IgD-negative memory B cell (primary cell): Measurements from ENCODE around the gene ALG1. TPM values are rescaled to one million over a fixed set of nuclear protein-coding genes. Genes with fewer than 3 reads are reported as not detected.

ENCODE experiments used
- H3K27ac Mint-ChIP-seq, 3 donors: one replicate each; pipeline ENCODE4 v1.8.0; 2020 to 2022; ENCODE audit warnings: mild to moderate bottlenecking in 3 of 3, mixed read lengths in 3 of 3, moderate library complexity in 1 of 3
- H3K27me3 Mint-ChIP-seq: one replicate; pipeline ENCODE4 v1.8.0; 2021; ENCODE audit warnings: mixed read lengths
- H3K36me3 Mint-ChIP-seq: one replicate; pipeline ENCODE4 v1.8.0; 2020; ENCODE audit warnings: mild to moderate bottlenecking, mixed read lengths
- H3K4me1 Mint-ChIP-seq, 3 donors: one replicate each; pipeline ENCODE4 v1.8.0; 2020 to 2022; ENCODE audit warnings: mixed read lengths in 3 of 3, mild to moderate bottlenecking in 1 of 3
- H3K4me3 Mint-ChIP-seq, 4 donors: one replicate each; pipeline ENCODE4 v1.8.0; 2020 to 2022; ENCODE audit warnings: mild to moderate bottlenecking in 4 of 4, mixed read lengths in 4 of 4, moderate library complexity in 3 of 4
- H3K9me3 Mint-ChIP-seq, 3 donors: one replicate each; pipeline ENCODE4 v1.8.0; 2020 to 2021; ENCODE audit warnings: mixed read lengths in 3 of 3, mild to moderate bottlenecking in 1 of 3
- polyA plus RNA-seq: library from polyadenylated mRNA; unstranded; fragments of 300-500 nt; fragmentation: Illumina TruSeq; gene quantifications from one replicate; pipeline ENCODE4 v1.2.3, GENCODE V29; 2021

The ALG1 gene
- polyA plus RNA-seq = 24.5 TPM

GRCh38 chr16:5071681-5072333, at the start of gene ALG1:
Gene ALG1, plus strand, starts transcription at chr16:5071843. Its CDS starts 7 bp downstream, at chr16:5071850.
- Mint-ChIP-seq H3K4me1 (peaks cover 18 to 24% (median 24%) of the 10 kb centered on the region in 3 donors), H3K36me3 (peaks cover 4% of the 10 kb centered on the region), H3K4me3 (peak within 1 kb of the TSS; percentile 96 to 99 (median 97))

GRCh38 chr16:5022521-5022920, 49.1 kb upstream of the ALG1 start:
- H3K36me3 Mint-ChIP-seq = no peaks in the 10 kb centered on the region
- no peak overlapping the region for H3K4me3 Mint-ChIP-seq
- no peak overlapping the region for H3K27ac Mint-ChIP-seq
- H3K9me3 Mint-ChIP-seq = no peaks in the 10 kb centered on the region
- peaks cover 0 to 3% (median 0%) of the 10 kb centered on the region in 3 donors for H3K4me1 Mint-ChIP-seq
- H3K27me3 Mint-ChIP-seq = no peaks in the 10 kb centered on the region

More at GRCh38 chr16:5071681-5072333, at the start of gene ALG1:
- Mint-ChIP-seq H3K27ac (peak within 1 kb of the TSS; percentile 89 to 98 (median 93)), H3K27me3 (no peaks in the 10 kb centered on the region), H3K9me3 (no peaks in the 10 kb centered on the region)

GRCh38 chr16:5024632-5025031, 47.0 kb upstream of the ALG1 start:
- Mint-ChIP-seq H3K27me3 (no peaks in the 10 kb centered on the region), H3K36me3 (no peaks in the 10 kb centered on the region), H3K4me1 (peaks cover 0 to 3% (median 0%) of the 10 kb centered on the region in 3 donors), H3K9me3 (no peaks in the 10 kb centered on the region), H3K4me3 (no peak overlapping the region), H3K27ac (peak overlapping the region in 1 of 3 donors; percentile 8)

GRCh38 chr16:5025171-5025632, 46.4 kb upstream of the ALG1 start:
- no peak overlapping the region for H3K4me3 Mint-ChIP-seq
- no peaks in the 10 kb centered on the region for H3K27me3 Mint-ChIP-seq
- H3K36me3 Mint-ChIP-seq = no peaks in the 10 kb centered on the region
- peaks cover 0 to 3% (median 0%) of the 10 kb centered on the region in 3 donors for H3K4me1 Mint-ChIP-seq
- no peaks in the 10 kb centered on the region for H3K9me3 Mint-ChIP-seq
- H3K27ac Mint-ChIP-seq = peak overlapping the region in 1 of 3 donors; percentile 8

- no peak overlapping the region for H3K27ac Mint-ChIP-seq
- peaks cover 0 to 3% (median 0%) of the 10 kb centered on the region in 3 donors for H3K4me1 Mint-ChIP-seq
- peak overlapping the region in 1 of 4 donors; percentile 55 for H3K4me3 Mint-ChIP-seq
- no peaks in the 10 kb centered on the region for H3K27me3 Mint-ChIP-seq
- no peaks in the 10 kb centered on the region for H3K9me3 Mint-ChIP-seq
- no peaks in the 10 kb centered on the region for H3K36me3 Mint-ChIP-seq
Measured at GRCh38 chr16:5026664-5027063, 45.0 kb upstream of the ALG1 start.

- no peaks in the 10 kb centered on the region for H3K36me3 Mint-ChIP-seq
- H3K9me3 Mint-ChIP-seq = no peaks in the 10 kb centered on the region
- no peak overlapping the region for H3K4me3 Mint-ChIP-seq
- H3K27me3 Mint-ChIP-seq = no peaks in the 10 kb centered on the region
- H3K27ac Mint-ChIP-seq = no peak overlapping the region
- peaks cover 0 to 3% (median 3%) of the 10 kb centered on the region in 3 donors for H3K4me1 Mint-ChIP-seq
Measured at GRCh38 chr16:5027086-5027485, 44.6 kb upstream of the ALG1 start.

GRCh38 chr16:5027575-5028235, 43.9 kb upstream of the ALG1 start:
- H3K9me3 Mint-ChIP-seq = no peaks in the 10 kb centered on the region
- H3K36me3 Mint-ChIP-seq = no peaks in the 10 kb centered on the region
- H3K27ac Mint-ChIP-seq = no peak overlapping the region
- H3K27me3 Mint-ChIP-seq = no peaks in the 10 kb centered on the region
- H3K4me1 Mint-ChIP-seq = peaks cover 0 to 4% (median 4%) of the 10 kb centered on the region in 3 donors
- H3K4me3 Mint-ChIP-seq = no peak overlapping the region

- peak overlapping the region in 1 of 3 donors; percentile 65 for H3K27ac Mint-ChIP-seq
- H3K36me3 Mint-ChIP-seq = no peaks in the 10 kb centered on the region
- H3K4me1 Mint-ChIP-seq = peaks cover 3 to 10% (median 9%) of the 10 kb centered on the region in 3 donors
- no peaks in the 10 kb centered on the region for H3K27me3 Mint-ChIP-seq
- no peaks in the 10 kb centered on the region for H3K9me3 Mint-ChIP-seq
- H3K4me3 Mint-ChIP-seq = peak overlapping the region in 2 of 4 donors; percentile 53 to 65
Measured at GRCh38 chr16:5028950-5029475, 42.6 kb upstream of the ALG1 start.

- H3K9me3 Mint-ChIP-seq = no peaks in the 10 kb centered on the region
- H3K27ac Mint-ChIP-seq = peak overlapping the region in 1 of 3 donors; percentile 60
- H3K4me1 Mint-ChIP-seq = peaks cover 9 to 14% (median 12%) of the 10 kb centered on the region in 3 donors
- H3K4me3 Mint-ChIP-seq = peak overlapping the region in 1 of 4 donors; percentile 53
- no peaks in the 10 kb centered on the region for H3K36me3 Mint-ChIP-seq
- H3K27me3 Mint-ChIP-seq = no peaks in the 10 kb centered on the region
Measured at GRCh38 chr16:5030251-5030870, 41.3 kb upstream of the ALG1 start.

GRCh38 chr16:5031601-5032000, 40.0 kb upstream of the ALG1 start:
- peaks cover 2% of the 10 kb centered on the region for H3K36me3 Mint-ChIP-seq
- no peaks in the 10 kb centered on the region for H3K9me3 Mint-ChIP-seq
- H3K4me3 Mint-ChIP-seq = peak overlapping the region in 3 of 4 donors; percentile 44 to 83 (median 64)
- H3K27me3 Mint-ChIP-seq = no peaks in the 10 kb centered on the region
- H3K4me1 Mint-ChIP-seq = peaks cover 12 to 15% (median 14%) of the 10 kb centered on the region in 3 donors
- peak overlapping the region in 1 of 3 donors; percentile 39 for H3K27ac Mint-ChIP-seq

GRCh38 chr16:5032748-5033167, 38.9 kb upstream of the ALG1 start:
- Mint-ChIP-seq H3K27me3 (no peaks in the 10 kb centered on the region), H3K36me3 (peaks cover 3% of the 10 kb centered on the region), H3K27ac (peak overlapping the region in 2 of 3 donors; percentile 3 to 59), H3K9me3 (no peaks in the 10 kb centered on the region), H3K4me3 (peak overlapping the region; percentile 87 to 95 (median 89)), H3K4me1 (peaks cover 11 to 15% (median 14%) of the 10 kb centered on the region in 3 donors)

- peak within 1 kb of the TSS; percentile 83 to 96 (median 96) for H3K27ac Mint-ChIP-seq
- H3K27me3 Mint-ChIP-seq = no peaks in the 10 kb centered on the region
- peaks cover 11 to 15% (median 14%) of the 10 kb centered on the region in 3 donors for H3K4me1 Mint-ChIP-seq
- peak within 1 kb of the TSS; percentile 87 to 96 (median 92) for H3K4me3 Mint-ChIP-seq
- H3K9me3 Mint-ChIP-seq = no peaks in the 10 kb centered on the region
- H3K36me3 Mint-ChIP-seq = peaks cover 3% of the 10 kb centered on the region
Measured at GRCh38 chr16:5033256-5034166, 38.1 kb upstream of the ALG1 start, which contains the start of gene NAGPA. Gene NAGPA, minus strand, starts transcription at chr16:5033935. Its CDS starts 21 bp downstream, at chr16:5033914.

- peaks cover 11 to 15% (median 14%) of the 10 kb centered on the region in 3 donors for H3K4me1 Mint-ChIP-seq
- H3K36me3 Mint-ChIP-seq = peaks cover 3% of the 10 kb centered on the region
Measured at GRCh38 chr16:5034167-5034523, 37.5 kb upstream of the ALG1 start.

GRCh38 chr16:5035909-5036227, 35.8 kb upstream of the ALG1 start:
- Mint-ChIP-seq H3K9me3 (no peaks in the 10 kb centered on the region), H3K27me3 (peaks cover 2% of the 10 kb centered on the region), H3K4me3 (peak overlapping the region in 1 of 4 donors; percentile 88), H3K4me1 (peaks cover 11 to 15% (median 14%) of the 10 kb centered on the region in 3 donors), H3K27ac (peak overlapping the region in 1 of 3 donors; percentile 61), H3K36me3 (peaks cover 3% of the 10 kb centered on the region)

More at GRCh38 chr16:5034167-5034523, 37.5 kb upstream of the ALG1 start:
- no peaks in the 10 kb centered on the region for H3K9me3 Mint-ChIP-seq
- peak overlapping the region; percentile 83 to 96 (median 96) for H3K27ac Mint-ChIP-seq
- no peaks in the 10 kb centered on the region for H3K27me3 Mint-ChIP-seq
- peak overlapping the region; percentile 87 to 96 (median 92) for H3K4me3 Mint-ChIP-seq
